Activated naive CD8-positive, alpha-beta T cell treated with anti-CD3 and anti-CD28 coated beads, Interleukin-2, amount 50 U/mL, for 16 hours (primary cell): ENCODE results near the gene CXXC4.

Experiments used
- DNase-seq: peaks from one replicate; pipeline ENCODE4 v3.0.0-alpha.2; 2020; ENCODE audit warnings: low read depth, low spot score

The CXXC4 gene

GRCh38 chr4:104420766-104421165 lies 73.9 kb downstream of the CXXC4 start:
- DNase-seq, result no peak
